HL-60 (cell line): ENCODE data around the gene BEND6.

Experiments used
- DNase-seq, 2 experiments: peaks; one replicate each; pipeline ENCODE4 v3.0.0-alpha.2; 2010 to 2020; ENCODE audit warnings: low read depth in 1 of 2, low spot score in 1 of 2
- H3K27ac ChIP-seq: fragments of 250-450 bp; sonication (Bioruptor Pico); replicated peaks from 2 replicates; pipeline ENCODE4 v1.5.1; 2020; ENCODE audit warnings: mild to moderate bottlenecking, moderate library complexity
- H3K27me3 ChIP-seq: fragments of 250-450 bp; sonication (Bioruptor Pico); 2 replicates; pipeline ENCODE4 v1.5.1; 2021; ENCODE audit warnings: mild to moderate bottlenecking, moderate library complexity; ENCODE audit not compliant: insufficient read depth, poor library complexity, severe bottlenecking
- H3K4me3 ChIP-seq: replicated peaks from 2 replicates; pipeline ENCODE4 v1.5.1; 2011; ENCODE audit warnings: mild to moderate bottlenecking, control low read depth, low read length; ENCODE audit not compliant: insufficient read depth
- GABPA ChIP-seq: IDR thresholded peaks from 2 replicates; pipeline ENCODE4 v1.6.1; 2012; ENCODE audit warnings: low read depth
- POLR2AphosphoS5 ChIP-seq: IDR thresholded peaks from 2 replicates; pipeline ENCODE4 v1.6.1; 2012; ENCODE audit warnings: low read depth
- SPI1 ChIP-seq: IDR thresholded peaks from 2 replicates; pipeline ENCODE4 v1.6.1; 2012; ENCODE audit warnings: low read depth, mild to moderate bottlenecking, borderline replicate concordance
- TF ChIP-seq, protein P1 (sequence below): IDR thresholded peaks from one replicate; pipeline ENCODE4 v1.5.1; 2011; ENCODE audit warnings: low read length, control low read depth, inconsistent platforms; ENCODE audit not compliant: insufficient read depth
- TF ChIP-seq, protein P2 (sequence below): IDR thresholded peaks from 2 replicates; pipeline ENCODE4 v1.6.1; 2012; ENCODE audit warnings: low read depth; ENCODE audit not compliant: insufficient replicate concordance

Gene BEND6

DNA sequence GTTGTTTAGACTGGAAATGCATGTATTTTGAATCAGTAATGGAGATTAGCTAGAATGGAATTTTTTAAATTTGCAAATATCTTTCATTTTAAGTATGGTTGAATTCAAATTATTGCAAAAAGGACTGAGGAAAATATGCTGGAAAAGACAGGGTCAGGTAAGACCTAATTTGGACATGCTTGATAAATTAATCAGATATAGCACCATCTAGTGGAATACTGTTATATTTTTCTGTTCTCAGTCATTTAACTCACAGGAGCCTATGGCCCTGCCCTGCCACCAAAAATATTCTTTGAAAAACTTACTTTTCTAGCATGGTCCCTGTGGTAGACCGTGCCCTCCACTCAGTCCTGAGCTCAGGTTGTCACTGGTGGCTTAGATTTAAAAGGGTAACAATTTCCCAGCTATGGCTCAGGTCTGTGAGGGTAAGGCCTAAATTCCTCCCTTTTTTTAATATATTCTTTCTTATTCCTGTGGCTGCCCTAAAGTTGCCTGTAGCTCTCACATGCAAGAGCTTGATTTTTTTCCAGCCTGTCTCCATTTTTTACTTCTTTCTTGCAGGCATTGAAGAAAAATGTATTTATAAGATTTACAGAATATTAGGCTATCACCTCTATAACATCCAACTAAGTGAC is 66.3 kb downstream of the BEND6 start:
- Histone ChIP-seq H3K27ac (no peak overlapping the region), H3K27me3 (no peaks in the 10 kb centered on the region), H3K4me3 (no peak overlapping the region)
- no peak for TF ChIP-seq POLR2AphosphoS5
- no peak for TF ChIP-seq GABPA
- TF ChIP-seq SPI1, result no peak
- TF ChIP-seq, protein P1, sequence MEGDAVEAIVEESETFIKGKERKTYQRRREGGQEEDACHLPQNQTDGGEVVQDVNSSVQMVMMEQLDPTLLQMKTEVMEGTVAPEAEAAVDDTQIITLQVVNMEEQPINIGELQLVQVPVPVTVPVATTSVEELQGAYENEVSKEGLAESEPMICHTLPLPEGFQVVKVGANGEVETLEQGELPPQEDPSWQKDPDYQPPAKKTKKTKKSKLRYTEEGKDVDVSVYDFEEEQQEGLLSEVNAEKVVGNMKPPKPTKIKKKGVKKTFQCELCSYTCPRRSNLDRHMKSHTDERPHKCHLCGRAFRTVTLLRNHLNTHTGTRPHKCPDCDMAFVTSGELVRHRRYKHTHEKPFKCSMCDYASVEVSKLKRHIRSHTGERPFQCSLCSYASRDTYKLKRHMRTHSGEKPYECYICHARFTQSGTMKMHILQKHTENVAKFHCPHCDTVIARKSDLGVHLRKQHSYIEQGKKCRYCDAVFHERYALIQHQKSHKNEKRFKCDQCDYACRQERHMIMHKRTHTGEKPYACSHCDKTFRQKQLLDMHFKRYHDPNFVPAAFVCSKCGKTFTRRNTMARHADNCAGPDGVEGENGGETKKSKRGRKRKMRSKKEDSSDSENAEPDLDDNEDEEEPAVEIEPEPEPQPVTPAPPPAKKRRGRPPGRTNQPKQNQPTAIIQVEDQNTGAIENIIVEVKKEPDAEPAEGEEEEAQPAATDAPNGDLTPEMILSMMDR, result no peak
- TF ChIP-seq, protein P2, sequence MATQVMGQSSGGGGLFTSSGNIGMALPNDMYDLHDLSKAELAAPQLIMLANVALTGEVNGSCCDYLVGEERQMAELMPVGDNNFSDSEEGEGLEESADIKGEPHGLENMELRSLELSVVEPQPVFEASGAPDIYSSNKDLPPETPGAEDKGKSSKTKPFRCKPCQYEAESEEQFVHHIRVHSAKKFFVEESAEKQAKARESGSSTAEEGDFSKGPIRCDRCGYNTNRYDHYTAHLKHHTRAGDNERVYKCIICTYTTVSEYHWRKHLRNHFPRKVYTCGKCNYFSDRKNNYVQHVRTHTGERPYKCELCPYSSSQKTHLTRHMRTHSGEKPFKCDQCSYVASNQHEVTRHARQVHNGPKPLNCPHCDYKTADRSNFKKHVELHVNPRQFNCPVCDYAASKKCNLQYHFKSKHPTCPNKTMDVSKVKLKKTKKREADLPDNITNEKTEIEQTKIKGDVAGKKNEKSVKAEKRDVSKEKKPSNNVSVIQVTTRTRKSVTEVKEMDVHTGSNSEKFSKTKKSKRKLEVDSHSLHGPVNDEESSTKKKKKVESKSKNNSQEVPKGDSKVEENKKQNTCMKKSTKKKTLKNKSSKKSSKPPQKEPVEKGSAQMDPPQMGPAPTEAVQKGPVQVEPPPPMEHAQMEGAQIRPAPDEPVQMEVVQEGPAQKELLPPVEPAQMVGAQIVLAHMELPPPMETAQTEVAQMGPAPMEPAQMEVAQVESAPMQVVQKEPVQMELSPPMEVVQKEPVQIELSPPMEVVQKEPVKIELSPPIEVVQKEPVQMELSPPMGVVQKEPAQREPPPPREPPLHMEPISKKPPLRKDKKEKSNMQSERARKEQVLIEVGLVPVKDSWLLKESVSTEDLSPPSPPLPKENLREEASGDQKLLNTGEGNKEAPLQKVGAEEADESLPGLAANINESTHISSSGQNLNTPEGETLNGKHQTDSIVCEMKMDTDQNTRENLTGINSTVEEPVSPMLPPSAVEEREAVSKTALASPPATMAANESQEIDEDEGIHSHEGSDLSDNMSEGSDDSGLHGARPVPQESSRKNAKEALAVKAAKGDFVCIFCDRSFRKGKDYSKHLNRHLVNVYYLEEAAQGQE, result no peak
- DNase-seq, result peak in 1 of 2 experiments; percentile 8

DNA sequence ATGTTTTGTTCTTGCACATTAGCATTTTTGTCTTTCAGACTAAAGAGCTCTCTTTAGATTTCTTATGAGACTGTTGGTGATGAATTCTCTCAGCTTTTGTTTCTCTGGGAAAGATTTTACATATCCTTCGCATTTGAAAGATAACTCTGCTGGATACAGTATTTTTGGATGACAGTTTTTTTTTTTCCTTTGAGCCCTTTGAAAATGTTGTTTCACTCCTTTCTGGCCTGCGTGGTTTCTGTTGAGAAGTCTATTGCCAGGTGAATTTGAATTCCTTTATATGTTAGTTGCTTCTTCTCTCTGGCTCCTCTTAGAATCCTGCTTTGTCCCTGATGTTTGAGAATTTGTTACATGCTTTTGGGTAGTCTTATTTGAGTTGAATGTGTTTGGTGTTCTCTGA is 69.4 kb downstream of the BEND6 start:
- H3K4me3 ChIP-seq, result no peak overlapping the region
- H3K27me3 ChIP-seq, result no peaks in the 10 kb centered on the region
- no peak for TF ChIP-seq SPI1
- TF ChIP-seq, protein P1, result no peak
- TF ChIP-seq, protein P2, result no peak
- no peak for TF ChIP-seq GABPA
- no peak for TF ChIP-seq POLR2AphosphoS5
- no peak for DNase-seq
- no peak overlapping the region for H3K27ac ChIP-seq

- DNase-seq, result no peak
- Histone ChIP-seq H3K27me3 (no peaks in the 10 kb centered on the region), H3K4me3 (no peak overlapping the region), H3K27ac (no peak overlapping the region)
- TF ChIP-seq, protein P1, result no peak
- TF ChIP-seq SPI1, result no peak
- TF ChIP-seq, protein P2, result no peak
- TF ChIP-seq POLR2AphosphoS5, result no peak
- no peak for TF ChIP-seq GABPA
Observed at GRCh38 chr6:57024775-57025174, 69.9 kb downstream of the BEND6 start.
